Chondrocyte (in vitro differentiated cells): ENCODE results near the gene USP15. TPM values are rescaled to one million over a fixed set of nuclear protein-coding genes. Genes with fewer than 3 reads are reported as not detected.

Experiments used
- DNase-seq: peaks from one replicate; pipeline ENCODE4 v3.0.0; 2021; ENCODE audit warnings: mixed read lengths, low spot score
- H3K27ac Mint-ChIP-seq: one replicate; pipeline ENCODE4 v1.8.0; 2021; ENCODE audit warnings: mild to moderate bottlenecking, moderate library complexity, mixed read lengths; ENCODE audit not compliant: unreplicated experiment
- H3K27me3 Mint-ChIP-seq: 2 replicates; pipeline ENCODE4 v1.8.0; 2021; ENCODE audit warnings: low read depth, mixed read lengths
- H3K36me3 Mint-ChIP-seq: 2 replicates; pipeline ENCODE4 v1.8.0; 2021; ENCODE audit warnings: low read depth, mixed read lengths
- H3K4me1 Mint-ChIP-seq: 2 replicates; pipeline ENCODE4 v1.8.0; 2021; ENCODE audit warnings: low read depth, mild to moderate bottlenecking, mixed read lengths
- H3K4me3 Mint-ChIP-seq: one replicate; pipeline ENCODE4 v1.8.0; 2021; ENCODE audit warnings: mild to moderate bottlenecking, moderate library complexity, mixed read lengths; ENCODE audit not compliant: unreplicated experiment
- H3K9me3 Mint-ChIP-seq: 2 replicates; pipeline ENCODE4 v1.8.0; 2021; ENCODE audit warnings: low read depth, mixed read lengths
- total RNA-seq: library from RNA; stranded (reverse); gene quantifications from 3 replicates; pipeline ENCODE4 v1.2.1, GENCODE V29; 2021
- TF ChIP-seq, protein P1 (sequence below): fragments of 200-600 bp; sonication (generic); IDR thresholded peaks from 2 replicates; pipeline ENCODE4 v1.5.0; 2021; ENCODE audit warnings: antibody characterized with exemption, mild to moderate bottlenecking, moderate library complexity

The USP15 gene
- total RNA-seq, 1 donor from 2014 or later: 48.2 TPM

DNA sequence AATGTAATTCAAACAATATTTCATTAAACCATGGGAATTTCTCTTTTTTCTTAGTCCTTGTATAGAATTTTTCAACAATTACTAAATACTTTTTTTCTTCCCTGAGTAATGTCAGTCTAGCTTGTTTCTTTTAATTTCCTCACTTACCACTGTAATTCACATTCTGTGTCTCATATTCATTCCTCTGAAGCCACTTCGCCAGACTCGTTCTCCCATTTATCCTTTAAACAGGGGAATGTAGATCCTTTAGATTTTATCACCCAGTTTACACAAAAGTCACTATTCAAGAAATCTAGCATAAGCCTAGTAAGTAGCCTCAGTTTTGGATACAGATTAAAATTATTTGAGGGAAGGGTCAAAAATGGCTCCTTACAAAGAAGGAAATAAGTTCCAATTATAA lies 6.8 kb downstream of the USP15 start:
- H3K4me1 Mint-ChIP-seq: peaks cover 50% of the 10 kb centered on the region
- H3K27me3 Mint-ChIP-seq: no peaks in the 10 kb centered on the region
- DNase-seq: no peak
- no peak overlapping the region for H3K27ac Mint-ChIP-seq
- H3K9me3 Mint-ChIP-seq: no peaks in the 10 kb centered on the region
- H3K36me3 Mint-ChIP-seq: no peaks in the 10 kb centered on the region
- TF ChIP-seq, protein P1, sequence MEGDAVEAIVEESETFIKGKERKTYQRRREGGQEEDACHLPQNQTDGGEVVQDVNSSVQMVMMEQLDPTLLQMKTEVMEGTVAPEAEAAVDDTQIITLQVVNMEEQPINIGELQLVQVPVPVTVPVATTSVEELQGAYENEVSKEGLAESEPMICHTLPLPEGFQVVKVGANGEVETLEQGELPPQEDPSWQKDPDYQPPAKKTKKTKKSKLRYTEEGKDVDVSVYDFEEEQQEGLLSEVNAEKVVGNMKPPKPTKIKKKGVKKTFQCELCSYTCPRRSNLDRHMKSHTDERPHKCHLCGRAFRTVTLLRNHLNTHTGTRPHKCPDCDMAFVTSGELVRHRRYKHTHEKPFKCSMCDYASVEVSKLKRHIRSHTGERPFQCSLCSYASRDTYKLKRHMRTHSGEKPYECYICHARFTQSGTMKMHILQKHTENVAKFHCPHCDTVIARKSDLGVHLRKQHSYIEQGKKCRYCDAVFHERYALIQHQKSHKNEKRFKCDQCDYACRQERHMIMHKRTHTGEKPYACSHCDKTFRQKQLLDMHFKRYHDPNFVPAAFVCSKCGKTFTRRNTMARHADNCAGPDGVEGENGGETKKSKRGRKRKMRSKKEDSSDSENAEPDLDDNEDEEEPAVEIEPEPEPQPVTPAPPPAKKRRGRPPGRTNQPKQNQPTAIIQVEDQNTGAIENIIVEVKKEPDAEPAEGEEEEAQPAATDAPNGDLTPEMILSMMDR: no peak
- H3K4me3 Mint-ChIP-seq: no peak overlapping the region

DNA sequence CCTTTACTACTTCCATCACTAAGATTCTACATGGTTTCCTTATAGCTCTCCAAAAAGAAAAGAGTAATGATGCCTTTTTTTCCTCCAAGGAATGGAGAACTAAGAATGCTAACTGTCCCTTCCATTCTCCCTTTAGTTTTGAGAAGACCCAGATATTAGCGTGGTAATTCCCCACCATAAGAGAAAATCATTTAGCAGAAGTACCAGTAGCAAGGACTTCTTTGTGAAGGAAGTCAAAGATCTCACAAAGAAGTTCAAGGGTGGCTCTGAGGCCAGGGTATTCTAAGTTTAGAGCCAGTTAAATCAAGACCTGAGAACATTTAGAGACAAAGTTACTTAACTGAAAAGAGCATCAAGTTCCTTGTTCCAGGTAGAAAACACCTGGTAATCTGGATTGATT lies 7.3 kb downstream of the USP15 start:
- DNase-seq: no peak
- Mint-ChIP-seq H3K4me1 (peaks cover 48% of the 10 kb centered on the region), H3K27ac (no peak overlapping the region), H3K27me3 (no peaks in the 10 kb centered on the region), H3K36me3 (no peaks in the 10 kb centered on the region), H3K4me3 (no peak overlapping the region), H3K9me3 (no peaks in the 10 kb centered on the region)
- TF ChIP-seq, protein P1: no peak

GRCh38 chr12:62268956-62269355 lies 8.8 kb downstream of the USP15 start:
- peaks cover 53% of the 10 kb centered on the region for H3K4me1 Mint-ChIP-seq
- H3K36me3 Mint-ChIP-seq: no peaks in the 10 kb centered on the region
- H3K4me3 Mint-ChIP-seq: no peak overlapping the region
- TF ChIP-seq, protein P1: no peak
- H3K27me3 Mint-ChIP-seq: no peaks in the 10 kb centered on the region
- no peaks in the 10 kb centered on the region for H3K9me3 Mint-ChIP-seq
- H3K27ac Mint-ChIP-seq: no peak overlapping the region
- no peak for DNase-seq

DNA sequence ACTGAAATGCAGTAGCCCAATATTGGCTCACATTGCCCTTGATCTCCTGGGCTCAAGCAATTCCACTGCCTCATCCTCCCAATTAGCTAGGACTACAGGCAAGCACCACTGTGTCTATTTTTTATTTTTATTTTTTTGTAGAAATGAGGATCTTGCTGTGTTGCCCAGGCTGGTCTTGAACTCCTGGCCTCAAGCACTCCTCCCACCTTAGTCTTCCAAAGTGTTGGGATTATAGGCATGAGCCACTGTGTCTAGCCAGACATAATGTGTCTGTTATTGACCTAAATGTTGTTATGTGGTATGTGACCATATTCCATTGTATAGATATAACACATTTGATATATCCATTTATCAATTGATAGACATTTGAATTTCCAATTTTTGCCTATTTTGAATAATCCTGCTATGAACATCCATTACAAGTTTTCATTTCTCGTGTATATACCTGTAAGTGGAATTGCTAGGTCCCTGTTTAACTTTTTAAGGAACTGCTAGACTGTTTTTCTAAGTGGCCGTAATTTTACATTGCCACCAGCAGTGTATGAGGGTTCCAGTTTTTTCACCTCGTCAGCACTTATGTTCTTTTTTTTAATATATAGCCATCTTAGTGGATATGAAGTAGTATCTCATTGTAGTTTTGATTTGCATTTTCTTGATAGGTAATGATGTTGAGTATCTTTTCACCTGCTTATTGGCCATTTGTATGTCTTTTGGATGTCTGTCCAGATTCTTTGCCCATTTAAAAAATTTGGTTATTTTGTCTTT lies 9.4 kb downstream of the USP15 start:
- Mint-ChIP-seq H3K4me3 (no peak overlapping the region), H3K9me3 (no peaks in the 10 kb centered on the region), H3K27ac (no peak overlapping the region), H3K4me1 (peaks cover 55% of the 10 kb centered on the region), H3K36me3 (no peaks in the 10 kb centered on the region), H3K27me3 (no peaks in the 10 kb centered on the region)
- no peak for DNase-seq
- TF ChIP-seq, protein P1: no peak

GRCh38 chr12:62270384-62270783 lies 10.2 kb downstream of the USP15 start:
- H3K27me3 Mint-ChIP-seq: no peaks in the 10 kb centered on the region
- no peaks in the 10 kb centered on the region for H3K36me3 Mint-ChIP-seq
- peaks cover 60% of the 10 kb centered on the region for H3K4me1 Mint-ChIP-seq
- no peaks in the 10 kb centered on the region for H3K9me3 Mint-ChIP-seq
- H3K4me3 Mint-ChIP-seq: no peak overlapping the region
- DNase-seq: no peak
- TF ChIP-seq, protein P1: no peak
- no peak overlapping the region for H3K27ac Mint-ChIP-seq
